GM20000 (cell line): ENCODE measurements around the gene SHTN1.

Experiments used
- DNase-seq: peaks from one replicate; pipeline ENCODE4 v3.0.0; 2012; ENCODE audit warnings: low spot score
- CTCF ChIP-seq: IDR thresholded peaks from 2 replicates; pipeline ENCODE4 v1.5.1; 2012; ENCODE audit warnings: mild to moderate bottlenecking, control low read depth; ENCODE audit errors: extremely low read depth, missing control alignments

The SHTN1 gene

DNA sequence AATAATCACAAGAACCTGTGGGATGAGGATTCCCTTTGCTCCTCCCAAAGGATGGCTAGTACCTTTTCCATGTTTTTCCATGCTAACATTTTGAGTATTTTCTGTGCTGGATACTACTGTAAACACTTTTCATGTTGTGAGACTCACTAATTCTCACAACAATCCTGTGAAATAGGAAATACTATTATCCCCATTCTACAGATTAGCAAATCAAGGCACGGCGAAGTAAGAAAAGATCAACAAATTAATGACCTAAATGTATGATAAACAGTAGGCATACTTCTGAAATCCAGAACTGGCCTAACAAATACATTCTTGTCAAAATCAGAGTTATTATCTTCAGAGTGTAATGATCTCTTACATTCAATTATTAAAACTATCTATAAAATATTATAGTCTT is 86.4 kb downstream of the SHTN1 start:
- DNase-seq, result no peak
- no peak for TF ChIP-seq CTCF

DNA sequence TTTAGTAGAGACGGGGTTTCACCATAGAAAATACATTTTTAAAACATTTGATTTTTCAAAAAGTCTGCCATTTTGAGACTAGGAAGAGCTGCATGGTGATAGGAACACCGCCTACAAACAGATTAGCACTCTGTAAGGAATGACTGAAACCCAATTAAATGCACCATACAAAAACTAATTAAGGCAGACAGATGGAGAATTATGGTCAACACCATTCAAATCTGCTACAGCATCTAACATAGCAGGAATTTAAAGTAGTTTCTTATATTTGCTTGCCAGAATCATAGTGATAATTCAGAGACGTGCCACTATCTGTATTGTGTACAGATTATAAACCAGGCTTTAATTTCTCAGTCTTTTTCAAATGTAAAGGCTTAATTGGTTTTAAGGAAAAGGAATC is 87.5 kb downstream of the SHTN1 start:
- no peak for TF ChIP-seq CTCF
- DNase-seq, result no peak

- TF ChIP-seq CTCF, result no peak
- DNase-seq, result no peak
Observed at GRCh38 chr10:116915340-116915739, 89.6 kb downstream of the SHTN1 start.

- no peak for TF ChIP-seq CTCF
- DNase-seq, result no peak
Observed at GRCh38 chr10:116913695-116914094, 91.3 kb downstream of the SHTN1 start.

- no peak for TF ChIP-seq CTCF
- DNase-seq, result no peak
Observed at GRCh38 chr10:116912162-116912561, 92.8 kb downstream of the SHTN1 start.

DNA sequence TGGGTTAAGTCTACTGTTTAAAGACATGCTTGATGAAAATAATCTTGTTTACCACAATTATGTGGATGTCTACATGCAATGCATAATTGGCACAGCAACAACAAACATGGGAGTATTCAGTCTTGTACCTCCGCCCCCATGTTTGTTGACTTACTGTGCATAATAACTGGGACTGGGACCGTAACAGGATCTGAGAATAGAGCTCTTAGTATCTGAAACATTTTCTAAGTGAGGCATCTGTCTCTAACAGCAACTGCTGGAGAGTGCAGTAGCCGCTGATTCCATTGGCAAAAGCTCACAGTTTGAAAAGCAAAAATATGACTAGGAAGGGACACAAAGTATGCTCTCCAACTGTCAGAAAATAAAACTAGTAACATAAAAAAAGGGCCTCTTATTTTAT is 94.1 kb downstream of the SHTN1 start:
- DNase-seq, result no peak
- TF ChIP-seq CTCF, result no peak

GRCh38 chr10:116909307-116909706 is 95.7 kb downstream of the SHTN1 start:
- TF ChIP-seq CTCF, result no peak
- DNase-seq, result no peak
